Measurements from ENCODE around the gene TRIM54. TPM values are rescaled to one million over a fixed set of nuclear protein-coding genes. Genes with fewer than 3 reads are reported as not detected.

Gene TRIM54
- total and polyA plus RNA-seq, 8 donors: 0.13 to 0.87 (median 0.43) TPM; not detected in 4

- Histone ChIP-seq H3K36me3 (no peaks in the 10 kb centered on the region), H3K9me3 (no peaks in the 10 kb centered on the region), H3K27me3 (peaks cover 0 to 69% (median 19%) of the 10 kb centered on the region in 3 donors), H3K4me3 (no peak overlapping the region), H3K4me1 (peaks cover 5 to 7% (median 6%) of the 10 kb centered on the region in 4 donors), H3K27ac (no peak overlapping the region)
- TF ChIP-seq CTCF (IDR thresholded peaks at IDR 0.05): no peak
- TF ChIP-seq EP300 (IDR thresholded peaks at IDR 0.05): no peak
- TF ChIP-seq POLR2AphosphoS5 (IDR thresholded peaks at IDR 0.05): no peak
- no peak for TF ChIP-seq POLR2A (IDR thresholded peaks at IDR 0.05)
- DNase-seq: no peak
- 72 to 83% (median 76%) methylated on average over 13 of the region's 13 CpGs for WGBS, 5 donors
- intact Hi-C loops (cut with DNase I; ENCODE audit: low total_unique reads): no loop called here
Measured at GRCh38 chr2:27251766-27252165, 30.5 kb upstream of the TRIM54 start.

GRCh38 chr2:27255187-27255586 is 27.0 kb upstream of the TRIM54 start:
- no peak for DNase-seq
- H3K36me3 ChIP-seq: no peaks in the 10 kb centered on the region
- 31 to 37% (median 32%) methylated on average over 10 to 13 of the region's 13 CpGs for WGBS, 5 donors
- H3K27ac ChIP-seq: no peak overlapping the region
- no peaks in the 10 kb centered on the region for H3K9me3 ChIP-seq
- no peak overlapping the region for H3K4me3 ChIP-seq
- TF ChIP-seq POLR2AphosphoS5 (IDR thresholded peaks at IDR 0.05) (no peak), POLR2A (IDR thresholded peaks at IDR 0.05) (no peak), EP300 (IDR thresholded peaks at IDR 0.05) (no peak), CTCF (IDR thresholded peaks at IDR 0.05) (no peak)
- intact Hi-C loops (cut with DNase I; ENCODE audit: low total_unique reads): no loop called here
- H3K27me3 ChIP-seq: peaks cover 15 to 95% (median 37%) of the 10 kb centered on the region in 3 donors
- H3K4me1 ChIP-seq: peaks cover 3 to 5% (median 4%) of the 10 kb centered on the region in 4 donors

GRCh38 chr2:27255660-27256059 is 26.6 kb upstream of the TRIM54 start:
- TF ChIP-seq POLR2A (IDR thresholded peaks at IDR 0.05): no peak
- no peak for TF ChIP-seq CTCF (IDR thresholded peaks at IDR 0.05)
- no peak for TF ChIP-seq POLR2AphosphoS5 (IDR thresholded peaks at IDR 0.05)
- TF ChIP-seq EP300 (IDR thresholded peaks at IDR 0.05): no peak
- Histone ChIP-seq H3K9me3 (no peaks in the 10 kb centered on the region), H3K27ac (no peak overlapping the region), H3K4me1 (peaks cover 0 to under 1% (median 0%) of the 10 kb centered on the region in 4 donors), H3K4me3 (no peak overlapping the region), H3K27me3 (peaks cover 15 to 95% (median 37%) of the 10 kb centered on the region in 3 donors), H3K36me3 (no peaks in the 10 kb centered on the region)
- 22 to 35% (median 28%) methylated on average over 1 of the region's 1 CpG for WGBS, 5 donors
- intact Hi-C loops (cut with DNase I; ENCODE audit: low total_unique reads): no loop called here
- no peak for DNase-seq

GRCh38 chr2:27256855-27257454 is 25.3 kb upstream of the TRIM54 start:
- H3K4me1 ChIP-seq: peaks cover 2 to 6% (median 5%) of the 10 kb centered on the region in 4 donors
- WGBS, 5 donors: 68 to 77% (median 74%) methylated on average over 7 of the region's 7 CpGs
- H3K9me3 ChIP-seq: no peaks in the 10 kb centered on the region
- H3K4me3 ChIP-seq: no peak overlapping the region
- intact Hi-C loops (cut with DNase I; ENCODE audit: low total_unique reads): no loop called here
- no peak for DNase-seq
- H3K27ac ChIP-seq: no peak overlapping the region
- TF ChIP-seq POLR2AphosphoS5 (IDR thresholded peaks at IDR 0.05) (no peak), CTCF (IDR thresholded peaks at IDR 0.05) (no peak), POLR2A (IDR thresholded peaks at IDR 0.05) (no peak)
- peaks cover 22 to 95% (median 43%) of the 10 kb centered on the region in 3 donors for H3K27me3 ChIP-seq
- no peaks in the 10 kb centered on the region for H3K36me3 ChIP-seq

Measured in stomach (tissue), 9 donors.